Suprapubic skin (tissue), 3 donors: ENCODE data around the gene CYTIP.

Source experiments
- CTCF ChIP-seq, 2 donors: fragments of 200-600 bp in 1 of 2; fragments of 450-650 bp in 1 of 2; sonication (generic) in 1 of 2; IDR thresholded peaks; one replicate each; pipeline ENCODE4 v1.5.1; 2016 to 2019; ENCODE audit warnings: antibody characterized with exemption in 2 of 2, mild to moderate bottlenecking in 1 of 2, moderate library complexity in 1 of 2
- POLR2A ChIP-seq, 2 donors: fragments of 450-650 bp; IDR thresholded peaks; one replicate each; pipeline ENCODE4 v1.6.1; 2017; ENCODE audit warnings: antibody characterized with exemption in 2 of 2, mild to moderate bottlenecking in 2 of 2, moderate library complexity in 2 of 2

- TF ChIP-seq CTCF (IDR thresholded peaks at IDR 0.05) (no peak), POLR2A (IDR thresholded peaks at IDR 0.05) (no peak)
Measured at GRCh38 chr2:157468931-157469708, 25.2 kb upstream of the CYTIP start.
